SKM-1 treated with dmso at 0.1 percent for 144 hours (cell line): ENCODE data around the gene ALDH3B2.
"Not testable (repeated sequence)": the region's sequence is repeated elsewhere in the genome, so short reads cannot be mapped to it uniquely, and the experiment has no call there.

ENCODE experiments used
- DNase-seq: peaks from one replicate; lab custom pipeline; 2025; ENCODE audit not compliant: unreplicated experiment; lab: John Stamatoyannopoulos, UW

ALDH3B2 gene

GRCh38 chr11:67662835-67663531 lies 11.4 kb downstream of the ALDH3B2 start:
- DNase-seq, result no peak

GRCh38 chr11:67662142-67662834 lies 12.1 kb downstream of the ALDH3B2 start:
- DNase-seq, result no peak

GRCh38 chr11:67660752-67661151 lies 13.7 kb downstream of the ALDH3B2 start:
- not testable (repeated sequence) for DNase-seq

GRCh38 chr11:67659651-67660165 lies 14.7 kb downstream of the ALDH3B2 start:
- DNase-seq, result not testable (repeated sequence)

GRCh38 chr11:67657300-67657699 lies 17.1 kb downstream of the ALDH3B2 start:
- DNase-seq, result no peak

GRCh38 chr11:67656278-67656922 lies 18.0 kb downstream of the ALDH3B2 start:
- peak; percentile 72 for DNase-seq

GRCh38 chr11:67654225-67654624 lies 20.2 kb downstream of the ALDH3B2 start:
- DNase-seq, result no peak

- no peak for DNase-seq
These were observed 21.2 kb downstream of the ALDH3B2 start for GRCh38 chr11:67652965-67653845.

- DNase-seq, result no peak
These were observed 22.2 kb downstream of the ALDH3B2 start for GRCh38 chr11:67651976-67652781.

- DNase-seq, result peak; percentile 10
These were observed 24.6 kb downstream of the ALDH3B2 start for GRCh38 chr11:67649634-67650510.

GRCh38 chr11:67648796-67649613 lies 25.4 kb downstream of the ALDH3B2 start:
- DNase-seq, result peak; percentile 30

- DNase-seq, result peak; percentile 41
These were observed 26.2 kb downstream of the ALDH3B2 start for GRCh38 chr11:67648140-67648795.

- DNase-seq, result no peak
These were observed 27.0 kb downstream of the ALDH3B2 start for GRCh38 chr11:67647471-67647870.

GRCh38 chr11:67646535-67647336 lies 27.7 kb downstream of the ALDH3B2 start:
- DNase-seq, result no peak

GRCh38 chr11:67645521-67646461 lies 28.6 kb downstream of the ALDH3B2 start:
- DNase-seq, result no peak
